Activated CD8-positive, alpha-beta memory T cell treated with anti-CD3 and anti-CD28 coated beads for 24 hours (primary cell): ENCODE measurements around the gene ACTR3.
"Not testable (repeated sequence)": the region's sequence is repeated elsewhere in the genome, so short reads cannot be mapped to it uniquely, and the experiment has no call there.

Experiments used
- DNase-seq: peaks from one replicate; pipeline ENCODE4 v3.0.0-alpha.2; 2020

Gene ACTR3

GRCh38 chr2:113906647-113907046 lies 16.8 kb downstream of the ACTR3 start:
- DNase-seq: no peak

- DNase-seq: no peak
Observed at GRCh38 chr2:113907297-113907696, 17.4 kb downstream of the ACTR3 start.

GRCh38 chr2:113910110-113910717 lies 20.3 kb downstream of the ACTR3 start:
- DNase-seq: peak; percentile 70

- no peak for DNase-seq
Observed at GRCh38 chr2:113910967-113911678, 21.2 kb downstream of the ACTR3 start.

- no peak for DNase-seq
Observed at GRCh38 chr2:113915082-113915819, 25.4 kb downstream of the ACTR3 start.

GRCh38 chr2:113918229-113918628 lies 28.3 kb downstream of the ACTR3 start:
- DNase-seq: no peak

- no peak for DNase-seq
Observed at GRCh38 chr2:113920996-113921395, 31.1 kb downstream of the ACTR3 start.

- DNase-seq: no peak
Observed at GRCh38 chr2:113922335-113922734, 32.4 kb downstream of the ACTR3 start.

- no peak for DNase-seq
Observed at GRCh38 chr2:113922784-113923183, 32.9 kb downstream of the ACTR3 start.

GRCh38 chr2:113925884-113926283 lies 36.0 kb downstream of the ACTR3 start:
- DNase-seq: no peak

- DNase-seq: no peak
Observed at GRCh38 chr2:113926314-113926713, 36.4 kb downstream of the ACTR3 start.

- DNase-seq: no peak
Observed at GRCh38 chr2:113930448-113930847, 40.6 kb downstream of the ACTR3 start.

GRCh38 chr2:113937501-113937900 lies 47.6 kb downstream of the ACTR3 start:
- no peak for DNase-seq

GRCh38 chr2:113940891-113941290 lies 51.0 kb downstream of the ACTR3 start:
- DNase-seq: no peak

GRCh38 chr2:113945784-113946183 lies 55.9 kb downstream of the ACTR3 start:
- DNase-seq: not testable (repeated sequence)

- not testable (repeated sequence) for DNase-seq
Observed at GRCh38 chr2:113950906-113951305, 61.0 kb downstream of the ACTR3 start.

- DNase-seq: no peak
Observed at GRCh38 chr2:113961000-113961399, 71.1 kb downstream of the ACTR3 start.

GRCh38 chr2:113962692-113963480 lies 73.0 kb downstream of the ACTR3 start:
- no peak for DNase-seq

GRCh38 chr2:113963965-113964364 lies 74.1 kb downstream of the ACTR3 start:
- no peak for DNase-seq

- no peak for DNase-seq
Observed at GRCh38 chr2:113964436-113964835, 74.5 kb downstream of the ACTR3 start.

- no peak for DNase-seq
Observed at GRCh38 chr2:113965228-113965627, 75.3 kb downstream of the ACTR3 start.

GRCh38 chr2:113965644-113966043 lies 75.8 kb downstream of the ACTR3 start:
- no peak for DNase-seq

GRCh38 chr2:113966171-113966570 lies 76.3 kb downstream of the ACTR3 start:
- DNase-seq: no peak
